ENCODE measurements around the gene UBR4.
A peak's percentile ranks its signal among the peaks of the same experiment; 100 is the strongest.

DNA sequence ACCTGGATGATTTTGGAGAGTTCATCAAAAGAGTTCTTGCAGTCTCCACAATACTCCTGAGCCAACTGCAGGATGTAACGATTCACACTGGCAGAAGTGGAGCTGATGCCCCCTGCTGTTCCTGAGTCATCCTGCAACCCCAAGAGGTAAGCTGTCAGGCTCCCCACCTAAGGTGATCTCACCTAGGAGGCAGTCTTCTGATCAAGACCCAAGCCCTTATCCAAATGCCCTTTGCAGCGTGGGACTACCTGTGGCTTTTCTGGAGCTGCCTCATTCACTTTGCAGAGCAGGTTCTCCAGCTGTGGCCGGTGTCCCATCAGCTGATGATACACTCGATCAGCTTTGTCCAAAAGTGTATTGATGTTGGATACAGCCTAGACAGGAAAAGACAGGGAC is 96.4 kb downstream of the UBR4 start:
- TF ChIP-seq, protein P1, sequence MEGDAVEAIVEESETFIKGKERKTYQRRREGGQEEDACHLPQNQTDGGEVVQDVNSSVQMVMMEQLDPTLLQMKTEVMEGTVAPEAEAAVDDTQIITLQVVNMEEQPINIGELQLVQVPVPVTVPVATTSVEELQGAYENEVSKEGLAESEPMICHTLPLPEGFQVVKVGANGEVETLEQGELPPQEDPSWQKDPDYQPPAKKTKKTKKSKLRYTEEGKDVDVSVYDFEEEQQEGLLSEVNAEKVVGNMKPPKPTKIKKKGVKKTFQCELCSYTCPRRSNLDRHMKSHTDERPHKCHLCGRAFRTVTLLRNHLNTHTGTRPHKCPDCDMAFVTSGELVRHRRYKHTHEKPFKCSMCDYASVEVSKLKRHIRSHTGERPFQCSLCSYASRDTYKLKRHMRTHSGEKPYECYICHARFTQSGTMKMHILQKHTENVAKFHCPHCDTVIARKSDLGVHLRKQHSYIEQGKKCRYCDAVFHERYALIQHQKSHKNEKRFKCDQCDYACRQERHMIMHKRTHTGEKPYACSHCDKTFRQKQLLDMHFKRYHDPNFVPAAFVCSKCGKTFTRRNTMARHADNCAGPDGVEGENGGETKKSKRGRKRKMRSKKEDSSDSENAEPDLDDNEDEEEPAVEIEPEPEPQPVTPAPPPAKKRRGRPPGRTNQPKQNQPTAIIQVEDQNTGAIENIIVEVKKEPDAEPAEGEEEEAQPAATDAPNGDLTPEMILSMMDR (IDR thresholded peaks at IDR 0.05), result peak; percentile 12 to 23 (median 16)
- TF ChIP-seq POLR2AphosphoS5 (IDR thresholded peaks at IDR 0.05), result no peak
